Measurements from ENCODE around the gene METTL1.
A peak's percentile ranks its signal among the peaks of the same experiment; 100 is the strongest.

Gene METTL1

DNA sequence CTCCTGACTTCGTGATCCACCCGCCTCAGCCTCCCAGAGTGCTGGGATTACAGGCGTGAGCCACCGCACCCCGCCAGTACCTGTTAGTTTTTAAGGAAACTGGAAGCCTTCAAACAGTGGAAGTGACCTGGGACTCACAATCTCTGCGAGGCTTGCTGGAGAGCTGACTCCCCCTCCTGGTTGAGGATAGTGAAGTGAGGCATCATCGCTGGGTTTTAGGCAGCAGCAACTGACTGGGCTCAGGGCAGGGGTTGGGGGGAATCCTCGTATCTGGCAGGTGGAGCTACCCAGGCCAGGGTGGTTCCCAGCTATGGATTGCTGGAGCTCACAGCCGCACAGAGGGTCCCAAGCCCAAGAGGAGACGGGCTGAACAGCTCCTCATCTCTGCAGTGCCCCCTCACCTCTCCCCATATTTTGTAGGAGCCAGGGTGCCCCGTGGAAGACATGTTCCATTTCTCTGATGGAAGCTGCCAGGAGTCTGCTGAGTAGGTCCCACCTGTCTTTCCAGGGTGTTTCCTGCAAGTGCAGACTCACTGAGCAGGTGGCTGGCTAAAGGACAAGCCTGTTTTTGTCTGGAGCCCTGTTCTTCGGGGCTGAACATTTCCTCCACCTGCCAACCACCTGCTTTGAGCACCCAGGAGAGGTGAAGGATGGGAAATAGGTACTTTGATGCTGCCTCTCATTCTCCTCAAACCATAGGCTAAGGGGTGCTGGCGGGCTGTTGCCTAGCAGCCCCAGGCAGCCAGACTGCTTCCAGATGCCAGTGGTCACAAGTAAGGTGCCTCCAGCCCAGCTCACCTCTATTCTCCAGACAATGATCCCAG is 43.5 kb upstream of the METTL1 start:
- TF ChIP-seq, protein P1, sequence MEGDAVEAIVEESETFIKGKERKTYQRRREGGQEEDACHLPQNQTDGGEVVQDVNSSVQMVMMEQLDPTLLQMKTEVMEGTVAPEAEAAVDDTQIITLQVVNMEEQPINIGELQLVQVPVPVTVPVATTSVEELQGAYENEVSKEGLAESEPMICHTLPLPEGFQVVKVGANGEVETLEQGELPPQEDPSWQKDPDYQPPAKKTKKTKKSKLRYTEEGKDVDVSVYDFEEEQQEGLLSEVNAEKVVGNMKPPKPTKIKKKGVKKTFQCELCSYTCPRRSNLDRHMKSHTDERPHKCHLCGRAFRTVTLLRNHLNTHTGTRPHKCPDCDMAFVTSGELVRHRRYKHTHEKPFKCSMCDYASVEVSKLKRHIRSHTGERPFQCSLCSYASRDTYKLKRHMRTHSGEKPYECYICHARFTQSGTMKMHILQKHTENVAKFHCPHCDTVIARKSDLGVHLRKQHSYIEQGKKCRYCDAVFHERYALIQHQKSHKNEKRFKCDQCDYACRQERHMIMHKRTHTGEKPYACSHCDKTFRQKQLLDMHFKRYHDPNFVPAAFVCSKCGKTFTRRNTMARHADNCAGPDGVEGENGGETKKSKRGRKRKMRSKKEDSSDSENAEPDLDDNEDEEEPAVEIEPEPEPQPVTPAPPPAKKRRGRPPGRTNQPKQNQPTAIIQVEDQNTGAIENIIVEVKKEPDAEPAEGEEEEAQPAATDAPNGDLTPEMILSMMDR (IDR thresholded peaks at IDR 0.05; ENCODE audit: low read depth, low read length), result peak; percentile 53
- Histone ChIP-seq H3K36me3 (peaks cover 2% of the 10 kb centered on the region; the same call in 1 of the 2 replicates), H3K27me3 (ENCODE audit: insufficient read depth, low read depth, severe bottlenecking) (no peaks in the 10 kb centered on the region), H3K9me3 (ENCODE audit: severe bottlenecking) (no peaks in the 10 kb centered on the region), H3K27ac (no peak overlapping the region), H3K4me3 (ENCODE audit: low read depth, low read length) (no peak overlapping the region)
- peak; percentile 32 for DNase-seq

DNA sequence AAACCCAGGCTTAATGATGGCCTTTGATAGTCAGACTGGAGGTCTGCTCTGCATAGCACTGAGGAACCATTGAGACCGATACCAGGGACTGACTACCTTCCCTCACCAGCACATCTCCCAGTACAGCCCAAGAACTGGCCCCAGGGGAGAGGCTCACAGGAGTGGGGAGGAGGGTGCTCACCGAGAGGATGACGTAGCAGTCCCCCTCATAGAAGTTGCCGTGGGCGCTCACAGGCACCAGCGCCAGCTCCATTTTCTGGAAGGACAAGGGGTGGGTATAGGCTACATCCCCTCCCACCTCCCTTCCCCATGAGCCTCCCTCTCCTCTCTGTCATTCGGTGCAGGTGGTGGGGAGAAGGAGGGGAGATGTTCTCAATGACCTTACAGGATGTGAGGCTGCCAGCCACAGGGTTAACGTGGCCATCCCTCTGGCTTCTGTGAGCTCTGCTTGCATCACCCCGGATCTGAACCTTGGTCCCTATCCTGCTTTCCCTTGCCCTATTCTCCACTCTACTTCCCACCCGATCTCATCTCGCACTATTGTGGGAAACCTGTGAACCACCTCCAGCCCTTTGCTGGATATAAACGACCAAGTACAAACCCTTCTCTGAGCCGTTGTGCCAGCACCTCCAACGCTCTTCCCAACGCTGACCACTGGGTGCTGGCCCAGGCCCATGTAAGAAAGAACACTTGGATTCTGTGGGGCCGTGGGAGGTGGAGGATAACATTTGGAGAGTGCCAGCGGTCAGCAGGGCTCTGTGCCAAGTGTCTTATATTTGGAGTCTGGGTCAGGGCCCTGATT is 42.3 kb upstream of the METTL1 start:
- H3K9me3 ChIP-seq (ENCODE audit: severe bottlenecking), result no peaks in the 10 kb centered on the region
- no peak for DNase-seq
- H3K36me3 ChIP-seq, result no peaks in the 10 kb centered on the region
- no peak overlapping the region for H3K4me3 ChIP-seq (ENCODE audit: low read depth, low read length)
- TF ChIP-seq, protein P1 (IDR thresholded peaks at IDR 0.05; ENCODE audit: low read depth, low read length), result no peak
- H3K27ac ChIP-seq, result no peak overlapping the region
- no peaks in the 10 kb centered on the region for H3K27me3 ChIP-seq (ENCODE audit: insufficient read depth, low read depth, severe bottlenecking)

DNA sequence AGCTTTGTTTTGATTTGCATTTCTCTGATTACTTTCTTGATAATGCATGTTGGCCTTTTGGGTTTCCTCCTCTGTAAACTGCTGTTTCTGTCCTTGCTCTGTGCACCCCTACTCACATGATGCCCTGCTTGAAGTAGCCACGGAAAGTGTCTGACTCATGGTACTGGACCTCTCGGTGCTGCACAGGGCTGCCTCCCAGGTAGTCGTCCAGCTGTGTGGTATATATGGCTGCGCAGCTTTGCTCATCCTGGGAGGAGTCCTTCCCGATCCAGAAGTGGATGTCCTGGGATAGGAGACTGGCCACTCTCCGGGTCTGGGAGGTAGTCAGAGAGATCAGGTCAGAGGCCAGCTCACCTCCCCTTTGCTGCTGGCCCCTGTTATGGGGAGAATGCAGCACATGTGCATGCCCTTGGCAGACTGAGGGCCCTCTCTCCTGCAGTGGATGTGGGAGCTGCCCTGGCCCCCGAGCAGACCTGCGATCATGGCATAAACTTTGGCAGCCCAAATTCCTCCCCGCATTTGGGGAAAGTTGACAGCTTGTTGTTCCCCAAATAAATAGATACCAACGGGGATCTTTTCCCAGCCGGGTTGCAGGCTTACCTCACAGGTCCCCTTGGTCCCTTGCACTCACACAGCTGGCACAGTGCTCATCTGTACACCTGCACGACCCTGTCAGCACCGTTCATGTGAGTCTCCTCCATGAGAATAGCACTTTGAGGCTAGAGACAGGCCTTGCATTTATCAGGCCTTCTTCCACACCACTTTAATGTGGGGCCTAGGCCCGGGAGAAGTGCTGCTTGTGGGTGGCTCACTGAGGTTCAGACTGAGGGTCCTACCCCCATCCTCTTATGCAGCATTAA is 41.4 kb upstream of the METTL1 start:
- Histone ChIP-seq H3K27ac (no peak overlapping the region), H3K9me3 (ENCODE audit: severe bottlenecking) (no peaks in the 10 kb centered on the region), H3K36me3 (no peaks in the 10 kb centered on the region; the same call in 1 of the 2 replicates), H3K27me3 (ENCODE audit: insufficient read depth, low read depth, severe bottlenecking) (no peaks in the 10 kb centered on the region), H3K4me3 (ENCODE audit: low read depth, low read length) (no peak overlapping the region)
- TF ChIP-seq, protein P1 (IDR thresholded peaks at IDR 0.05; ENCODE audit: low read depth, low read length), result no peak
- no peak for DNase-seq

DNA sequence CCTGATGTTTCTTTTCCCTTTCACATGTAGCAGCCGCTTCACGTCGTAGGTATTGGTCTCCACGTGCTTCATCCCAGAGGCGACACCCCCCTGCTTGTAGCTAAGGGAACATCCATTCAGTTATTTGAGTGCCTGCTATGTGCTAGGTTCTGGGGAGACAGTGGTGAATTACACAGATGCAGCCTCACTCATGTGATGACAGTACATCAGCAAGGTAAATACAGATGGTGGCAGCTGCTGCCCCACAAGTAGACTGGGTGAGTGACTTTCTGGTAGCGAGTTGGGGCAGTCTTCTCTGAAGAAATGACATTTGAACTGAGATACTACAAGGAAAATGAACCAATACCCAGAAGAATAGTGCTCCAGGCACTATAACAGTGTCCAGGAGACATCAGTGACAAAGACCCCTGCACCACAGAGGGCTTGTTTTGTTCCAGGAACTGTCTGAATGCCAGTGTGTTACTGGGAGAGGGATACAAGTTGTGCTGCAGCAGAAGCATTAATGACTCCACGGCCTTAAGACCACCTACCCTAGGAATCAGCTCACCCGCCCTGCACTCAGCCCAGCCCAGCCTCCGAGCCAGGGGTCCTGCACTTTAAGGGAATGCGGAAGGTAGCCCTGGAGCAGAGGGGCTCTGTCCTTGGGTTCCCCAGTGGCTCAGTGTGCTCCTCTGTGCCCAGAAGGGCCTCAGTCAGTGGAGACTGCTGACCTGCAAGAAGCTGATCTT is 39.3 kb upstream of the METTL1 start:
- Histone ChIP-seq H3K27ac (no peak overlapping the region), H3K9me3 (ENCODE audit: severe bottlenecking) (no peaks in the 10 kb centered on the region), H3K4me3 (ENCODE audit: low read depth, low read length) (no peak overlapping the region), H3K36me3 (no peaks in the 10 kb centered on the region; the same call in 1 of the 2 replicates), H3K27me3 (ENCODE audit: insufficient read depth, low read depth, severe bottlenecking) (no peaks in the 10 kb centered on the region)
- DNase-seq, result no peak
- TF ChIP-seq, protein P1 (IDR thresholded peaks at IDR 0.05; ENCODE audit: low read depth, low read length), result no peak

DNA sequence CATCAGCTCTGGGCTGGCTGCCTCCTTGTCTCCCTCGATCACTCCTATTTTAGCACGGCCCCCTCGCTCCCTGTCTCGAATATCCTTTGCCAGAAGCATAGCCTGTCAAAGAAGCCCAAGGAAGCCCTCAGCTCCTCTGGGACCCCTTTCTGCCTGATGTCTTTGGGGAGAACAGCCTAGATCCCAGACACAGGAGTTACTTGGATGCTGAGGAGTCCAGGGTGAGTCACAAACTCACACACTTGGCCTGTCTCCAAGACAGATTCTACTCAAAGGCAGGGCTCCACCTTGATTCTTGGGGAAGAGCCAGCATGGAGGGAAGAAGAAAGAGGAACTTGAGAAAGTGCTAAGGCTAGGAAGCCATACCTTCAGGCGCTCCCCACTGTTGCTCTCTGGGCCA is 38.5 kb upstream of the METTL1 start:
- no peak overlapping the region for H3K27ac ChIP-seq
- no peak overlapping the region for H3K4me3 ChIP-seq (ENCODE audit: low read depth, low read length)
- no peak for DNase-seq
- TF ChIP-seq, protein P1 (IDR thresholded peaks at IDR 0.05; ENCODE audit: low read depth, low read length), result no peak
- no peaks in the 10 kb centered on the region for H3K27me3 ChIP-seq (ENCODE audit: insufficient read depth, low read depth, severe bottlenecking)
- H3K9me3 ChIP-seq (ENCODE audit: severe bottlenecking), result no peaks in the 10 kb centered on the region
- no peaks in the 10 kb centered on the region; the same call in 1 of the 2 replicates for H3K36me3 ChIP-seq
